SK-N-SH treated with all-trans-retinoic acid at 6 μM for 48 hours (cell line): Measurements from ENCODE around the gene CLCN3.

Experiments used
- ATAC-seq: fragments of 200-7000 bp; cut with Tn5 transposase; 3 replicates; pipeline ENCODE4 v1.9.1; 2020; ENCODE audit warnings: mild to moderate bottlenecking, moderate library complexity
- ARNTL ChIP-seq: fragments of 450-650 bp; formaldehyde crosslinking; IDR thresholded peaks from 2 replicates; pipeline ENCODE4 v1.5.0; 2020; ENCODE audit warnings: low read depth, mild to moderate bottlenecking, moderate library complexity, borderline replicate concordance
- CSRNP3 ChIP-seq: fragments of 250-450 bp; sonication (Bioruptor Pico); IDR thresholded peaks from 2 replicates; pipeline ENCODE4 v1.5.1; 2021; ENCODE audit warnings: mild to moderate bottlenecking, moderate library complexity
- ESRRG ChIP-seq: fragments of 250-450 bp; sonication (Bioruptor Pico); IDR thresholded peaks from 2 replicates; pipeline ENCODE4 v1.6.1; 2021; ENCODE audit warnings: mild to moderate bottlenecking
- GLIS3 ChIP-seq: fragments of 250-450 bp; sonication (Bioruptor Pico); IDR thresholded peaks from 2 replicates; pipeline ENCODE4 v1.5.0; 2020; ENCODE audit warnings: mild to moderate bottlenecking, moderate library complexity
- ISL1 ChIP-seq: fragments of 250-450 bp; sonication (Bioruptor Pico); IDR thresholded peaks from 2 replicates; pipeline ENCODE4 v2.1.2; 2022; ENCODE audit warnings: mild to moderate bottlenecking, moderate library complexity
- OSR1 ChIP-seq: fragments of 250-450 bp; sonication (Bioruptor Pico); IDR thresholded peaks from 2 replicates; pipeline ENCODE4 v1.8.0; 2022; ENCODE audit warnings: moderate library complexity, mild to moderate bottlenecking, inconsistent platforms
- PATZ1 ChIP-seq: fragments of 250-450 bp; sonication (Bioruptor Pico); IDR thresholded peaks from 2 replicates; pipeline ENCODE4 v1.8.0; 2020; ENCODE audit warnings: mild to moderate bottlenecking, moderate library complexity, borderline replicate concordance
- POU6F1 ChIP-seq: fragments of 250-450 bp; sonication (Bioruptor Pico); IDR thresholded peaks from 2 replicates; pipeline ENCODE4 v1.8.0; 2021; ENCODE audit warnings: low read depth, mild to moderate bottlenecking, moderate library complexity, borderline replicate concordance
- SNAI2 ChIP-seq: fragments of 250-450 bp; sonication (Bioruptor Pico); IDR thresholded peaks from 2 replicates; pipeline ENCODE4 v1.5.0; 2020; ENCODE audit warnings: mild to moderate bottlenecking, moderate library complexity
- TCF4 ChIP-seq: fragments of 250-450 bp; sonication (Bioruptor Pico); IDR thresholded peaks from 2 replicates; pipeline ENCODE4 v1.8.0; 2021; ENCODE audit warnings: mild to moderate bottlenecking, moderate library complexity, borderline replicate concordance
- TOX ChIP-seq: fragments of 250-450 bp; sonication (Bioruptor Pico); IDR thresholded peaks from 2 replicates; pipeline ENCODE4 v1.8.0; 2021; ENCODE audit warnings: mild to moderate bottlenecking, moderate library complexity, borderline replicate concordance
- ZC3H10 ChIP-seq: fragments of 250-450 bp; sonication (Bioruptor Pico); IDR thresholded peaks from 2 replicates; pipeline ENCODE4 v1.5.1; 2021; ENCODE audit warnings: mild to moderate bottlenecking, moderate library complexity
- ZFP3 ChIP-seq: fragments of 250-450 bp; sonication (Bioruptor Pico); IDR thresholded peaks from 2 replicates; pipeline ENCODE4 v1.5.0; 2020; ENCODE audit warnings: mild to moderate bottlenecking, moderate library complexity
- ZFP30 ChIP-seq: fragments of 450-650 bp; formaldehyde crosslinking; IDR thresholded peaks from 2 replicates; pipeline ENCODE4 v1.5.0; 2022; ENCODE audit warnings: mild to moderate bottlenecking, moderate library complexity
- ZNF565 ChIP-seq: fragments of 450-650 bp; formaldehyde crosslinking; conservative IDR thresholded peaks from 2 replicates; pipeline ENCODE4 v1.5.0; 2020; ENCODE audit warnings: low read depth, mild to moderate bottlenecking, moderate library complexity
- ZNF8 ChIP-seq: fragments of 450-650 bp; formaldehyde crosslinking; IDR thresholded peaks from 2 replicates; pipeline ENCODE4 v1.5.0; 2020; ENCODE audit warnings: mild to moderate bottlenecking, moderate library complexity
- TF ChIP-seq, protein P1 (sequence below): fragments of 250-450 bp; sonication (Bioruptor Pico); IDR thresholded peaks from 2 replicates; pipeline ENCODE4 v1.5.1; 2020; ENCODE audit warnings: low read depth, mild to moderate bottlenecking, moderate library complexity
- TF ChIP-seq, protein P2 (sequence below): fragments of 250-450 bp; sonication (Bioruptor Pico); IDR thresholded peaks from 2 replicates; pipeline ENCODE4 v1.5.0; 2020; ENCODE audit warnings: mild to moderate bottlenecking, moderate library complexity

The CLCN3 gene

DNA sequence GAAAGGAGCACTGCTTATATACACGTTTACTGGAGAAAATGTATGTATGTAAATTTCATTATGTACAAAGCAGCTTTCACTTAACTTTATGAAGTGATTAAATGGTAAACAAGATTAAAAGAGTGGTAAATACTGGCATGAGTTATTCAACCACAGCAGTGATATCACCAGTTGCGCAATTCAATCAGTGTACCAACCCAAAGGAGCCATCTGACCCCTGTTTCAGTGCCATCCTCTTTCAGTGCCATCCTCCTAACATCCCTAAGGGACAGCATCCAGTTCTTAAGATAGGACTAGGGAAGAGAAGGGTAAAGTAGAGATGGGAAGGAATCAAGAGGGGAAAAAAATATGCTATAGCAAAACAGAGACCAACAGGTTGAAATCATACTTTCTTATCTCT, 121.2 kb downstream of the CLCN3 start:
- ATAC-seq: no peak
- TF ChIP-seq ZC3H10 (CRISPR knock-in tag): no peak
- TF ChIP-seq, protein P1, sequence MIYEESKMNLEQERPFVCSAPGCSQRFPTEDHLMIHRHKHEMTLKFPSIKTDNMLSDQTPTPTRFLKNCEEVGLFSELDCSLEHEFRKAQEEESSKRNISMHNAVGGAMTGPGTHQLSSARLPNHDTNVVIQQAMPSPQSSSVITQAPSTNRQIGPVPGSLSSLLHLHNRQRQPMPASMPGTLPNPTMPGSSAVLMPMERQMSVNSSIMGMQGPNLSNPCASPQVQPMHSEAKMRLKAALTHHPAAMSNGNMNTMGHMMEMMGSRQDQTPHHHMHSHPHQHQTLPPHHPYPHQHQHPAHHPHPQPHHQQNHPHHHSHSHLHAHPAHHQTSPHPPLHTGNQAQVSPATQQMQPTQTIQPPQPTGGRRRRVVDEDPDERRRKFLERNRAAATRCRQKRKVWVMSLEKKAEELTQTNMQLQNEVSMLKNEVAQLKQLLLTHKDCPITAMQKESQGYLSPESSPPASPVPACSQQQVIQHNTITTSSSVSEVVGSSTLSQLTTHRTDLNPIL (CRISPR knock-in tag): no peak
- TF ChIP-seq ZNF8 (CRISPR knock-in tag): no peak
- no peak for TF ChIP-seq POU6F1 (CRISPR knock-in tag)
- no peak for TF ChIP-seq PATZ1 (CRISPR knock-in tag)
- TF ChIP-seq ZNF565 (CRISPR knock-in tag): no peak
- TF ChIP-seq ZFP30 (CRISPR knock-in tag): no peak
- no peak for TF ChIP-seq GLIS3 (CRISPR knock-in tag)
- TF ChIP-seq, protein P2, sequence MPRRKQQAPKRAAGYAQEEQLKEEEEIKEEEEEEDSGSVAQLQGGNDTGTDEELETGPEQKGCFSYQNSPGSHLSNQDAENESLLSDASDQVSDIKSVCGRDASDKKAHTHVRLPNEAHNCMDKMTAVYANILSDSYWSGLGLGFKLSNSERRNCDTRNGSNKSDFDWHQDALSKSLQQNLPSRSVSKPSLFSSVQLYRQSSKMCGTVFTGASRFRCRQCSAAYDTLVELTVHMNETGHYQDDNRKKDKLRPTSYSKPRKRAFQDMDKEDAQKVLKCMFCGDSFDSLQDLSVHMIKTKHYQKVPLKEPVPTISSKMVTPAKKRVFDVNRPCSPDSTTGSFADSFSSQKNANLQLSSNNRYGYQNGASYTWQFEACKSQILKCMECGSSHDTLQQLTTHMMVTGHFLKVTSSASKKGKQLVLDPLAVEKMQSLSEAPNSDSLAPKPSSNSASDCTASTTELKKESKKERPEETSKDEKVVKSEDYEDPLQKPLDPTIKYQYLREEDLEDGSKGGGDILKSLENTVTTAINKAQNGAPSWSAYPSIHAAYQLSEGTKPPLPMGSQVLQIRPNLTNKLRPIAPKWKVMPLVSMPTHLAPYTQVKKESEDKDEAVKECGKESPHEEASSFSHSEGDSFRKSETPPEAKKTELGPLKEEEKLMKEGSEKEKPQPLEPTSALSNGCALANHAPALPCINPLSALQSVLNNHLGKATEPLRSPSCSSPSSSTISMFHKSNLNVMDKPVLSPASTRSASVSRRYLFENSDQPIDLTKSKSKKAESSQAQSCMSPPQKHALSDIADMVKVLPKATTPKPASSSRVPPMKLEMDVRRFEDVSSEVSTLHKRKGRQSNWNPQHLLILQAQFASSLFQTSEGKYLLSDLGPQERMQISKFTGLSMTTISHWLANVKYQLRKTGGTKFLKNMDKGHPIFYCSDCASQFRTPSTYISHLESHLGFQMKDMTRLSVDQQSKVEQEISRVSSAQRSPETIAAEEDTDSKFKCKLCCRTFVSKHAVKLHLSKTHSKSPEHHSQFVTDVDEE (CRISPR knock-in tag): no peak
- TF ChIP-seq CSRNP3 (CRISPR knock-in tag): no peak
- no peak for TF ChIP-seq SNAI2 (CRISPR knock-in tag)
- TF ChIP-seq ESRRG: no peak
- no peak for TF ChIP-seq ZFP3 (CRISPR knock-in tag)
- TF ChIP-seq TOX (CRISPR knock-in tag): no peak
- no peak for TF ChIP-seq ISL1 (CRISPR knock-in tag)

GRCh38 chr4:169744601-169745000, 124.2 kb downstream of the CLCN3 start:
- TF ChIP-seq ZFP30 (CRISPR knock-in tag): no peak
- ATAC-seq: no peak

- TF ChIP-seq TOX (CRISPR knock-in tag) (no peak), OSR1 (CRISPR knock-in tag) (no peak), ARNTL (CRISPR knock-in tag) (no peak), TCF4 (CRISPR knock-in tag) (no peak)
- TF ChIP-seq, protein P1 (CRISPR knock-in tag): no peak
- ATAC-seq: no peak
Observed at GRCh38 chr4:169745291-169745690, 124.9 kb downstream of the CLCN3 start.
